ENCODE results near the gene ZCCHC24. TPM values are rescaled to one million over a fixed set of nuclear protein-coding genes. Genes with fewer than 3 reads are reported as not detected.
"Not testable (repeated sequence)": the region's sequence is repeated elsewhere in the genome, so short reads cannot be mapped to it uniquely, and the experiment has no call there.

Gene ZCCHC24
- total and polyA plus RNA-seq, 2 donors (not counting 1 experiment from before 2014, with no cell fraction given), result 33.2 to 44.4 TPM

- no peaks in the 10 kb centered on the region for H4K20me1 ChIP-seq (ENCODE audit: control insufficient read depth, extremely low read depth, insufficient read depth, low read length)
- no peak overlapping the region for H3K4me2 ChIP-seq (ENCODE audit: extremely low read depth, insufficient read depth, low read length)
- no peaks in the 10 kb centered on the region for H3K9me3 ChIP-seq (ENCODE audit: control insufficient read depth, insufficient read depth, low read depth, low read length)
- H3K4me1 ChIP-seq (ENCODE audit: control insufficient read depth, extremely low read depth, insufficient read depth, low read length), result peaks cover 23% of the 10 kb centered on the region
- no peak overlapping the region for H3K9ac ChIP-seq (ENCODE audit: insufficient read depth, low read length)
- no peaks in the 10 kb centered on the region for H3K27me3 ChIP-seq (ENCODE audit: control insufficient read depth, insufficient read depth, low read length)
- H3K27ac ChIP-seq (ENCODE audit: insufficient read depth, low read length), result no peak overlapping the region
- TF ChIP-seq EZH2 (IDR thresholded peaks at IDR 0.05; ENCODE audit: low read length, missing control alignments) (no peak), CTCF (conservative IDR thresholded peaks at IDR 0.05 in 1 of 2, IDR thresholded peaks at IDR 0.05 in 1 of 2; ENCODE audit: low read depth in 1 of 2, low read length in 2 of 2) (no peak)
- no peak overlapping the region for H3K4me3 ChIP-seq (replicated peaks in 1 of 4; ENCODE audit: control extremely low read depth in 1 of 4, insufficient read depth in 1 of 4, low read depth in 3 of 4, low read length in 4 of 4)
- no peak overlapping the region for H2AFZ ChIP-seq (ENCODE audit: low read length)
- H3K36me3 ChIP-seq (ENCODE audit: control insufficient read depth, insufficient read depth, low read length), result no peaks in the 10 kb centered on the region
- DNase-seq (ENCODE audit: low read depth in 2 of 2), result no peak
- H3K79me2 ChIP-seq (ENCODE audit: control insufficient read depth, insufficient read depth, low read length), result peaks cover 5% of the 10 kb centered on the region
Measured at GRCh38 chr10:79449181-79450146, 4.0 kb upstream of the ZCCHC24 start.

GRCh38 chr10:79448732-79449049 is 3.3 kb upstream of the ZCCHC24 start:
- Histone ChIP-seq H2AFZ (ENCODE audit: low read length) (no peak overlapping the region), H3K4me2 (ENCODE audit: extremely low read depth, insufficient read depth, low read length) (no peak overlapping the region), H3K79me2 (ENCODE audit: control insufficient read depth, insufficient read depth, low read length) (peaks cover 13% of the 10 kb centered on the region), H3K27ac (ENCODE audit: insufficient read depth, low read length) (no peak overlapping the region), H3K4me1 (ENCODE audit: control insufficient read depth, extremely low read depth, insufficient read depth, low read length) (peaks cover 17% of the 10 kb centered on the region), H3K9me3 (ENCODE audit: control insufficient read depth, insufficient read depth, low read depth, low read length) (no peaks in the 10 kb centered on the region), H4K20me1 (ENCODE audit: control insufficient read depth, extremely low read depth, insufficient read depth, low read length) (no peaks in the 10 kb centered on the region), H3K36me3 (ENCODE audit: control insufficient read depth, insufficient read depth, low read length) (no peaks in the 10 kb centered on the region), H3K4me3 (replicated peaks in 1 of 4; ENCODE audit: control extremely low read depth in 1 of 4, insufficient read depth in 1 of 4, low read depth in 3 of 4, low read length in 4 of 4) (no peak overlapping the region), H3K9ac (ENCODE audit: insufficient read depth, low read length) (no peak overlapping the region), H3K27me3 (ENCODE audit: control insufficient read depth, insufficient read depth, low read length) (no peaks in the 10 kb centered on the region)
- DNase-seq (ENCODE audit: low read depth in 2 of 2), result no peak
- TF ChIP-seq EZH2 (IDR thresholded peaks at IDR 0.05; ENCODE audit: low read length, missing control alignments) (no peak), CTCF (conservative IDR thresholded peaks at IDR 0.05 in 1 of 2, IDR thresholded peaks at IDR 0.05 in 1 of 2; ENCODE audit: low read depth in 1 of 2, low read length in 2 of 2) (no peak)

- no peaks in the 10 kb centered on the region for H4K20me1 ChIP-seq (ENCODE audit: control insufficient read depth, extremely low read depth, insufficient read depth, low read length)
Measured at GRCh38 chr10:79447911-79448731, 2.7 kb upstream of the ZCCHC24 start.

DNA sequence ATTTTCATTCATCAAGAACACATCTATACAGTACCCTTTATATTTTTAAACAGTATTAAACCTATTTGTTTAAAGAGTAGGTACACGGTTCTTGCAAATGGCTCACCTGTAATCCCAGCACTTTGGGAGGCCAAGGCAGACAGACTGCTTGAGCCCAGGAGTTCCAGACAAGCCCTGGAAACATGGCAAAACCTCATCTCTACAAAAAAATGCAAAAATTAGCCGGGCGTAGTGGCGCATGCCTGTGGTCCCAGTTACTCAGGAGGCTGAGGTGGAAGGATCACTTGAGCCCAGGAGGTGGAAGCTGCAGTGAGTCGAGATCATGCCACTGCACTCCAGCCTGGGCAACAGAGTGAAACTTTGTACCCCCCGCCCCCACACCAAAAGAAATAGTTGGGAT is 1.8 kb upstream of the ZCCHC24 start:
- H3K9me3 ChIP-seq (ENCODE audit: control insufficient read depth, insufficient read depth, low read depth, low read length); H2AFZ ChIP-seq (ENCODE audit: low read length); H3K4me3 ChIP-seq (replicated peaks in 1 of 4; ENCODE audit: control extremely low read depth in 1 of 4, insufficient read depth in 1 of 4, low read depth in 3 of 4, low read length in 4 of 4); H4K20me1 ChIP-seq (ENCODE audit: control insufficient read depth, extremely low read depth, insufficient read depth, low read length); H3K4me2 ChIP-seq (ENCODE audit: extremely low read depth, insufficient read depth, low read length); H3K27me3 ChIP-seq (ENCODE audit: control insufficient read depth, insufficient read depth, low read length); H3K36me3 ChIP-seq (ENCODE audit: control insufficient read depth, insufficient read depth, low read length); H3K9ac ChIP-seq (ENCODE audit: insufficient read depth, low read length); H3K27ac ChIP-seq (ENCODE audit: insufficient read depth, low read length): not testable (repeated sequence)
- Histone ChIP-seq H3K4me1 (ENCODE audit: control insufficient read depth, extremely low read depth, insufficient read depth, low read length) (peaks cover 12% of the 10 kb centered on the region), H3K79me2 (ENCODE audit: control insufficient read depth, insufficient read depth, low read length) (peaks cover 27% of the 10 kb centered on the region)
- peak in 1 of 2 donors; percentile 52 for DNase-seq (ENCODE audit: low read depth in 2 of 2)

More at GRCh38 chr10:79447911-79448731, 2.7 kb upstream of the ZCCHC24 start:
- Histone ChIP-seq H3K36me3 (ENCODE audit: control insufficient read depth, insufficient read depth, low read length) (no peaks in the 10 kb centered on the region), H3K9me3 (ENCODE audit: control insufficient read depth, insufficient read depth, low read depth, low read length) (no peaks in the 10 kb centered on the region), H3K27me3 (ENCODE audit: control insufficient read depth, insufficient read depth, low read length) (no peaks in the 10 kb centered on the region), H3K4me1 (ENCODE audit: control insufficient read depth, extremely low read depth, insufficient read depth, low read length) (peaks cover 15% of the 10 kb centered on the region), H3K4me3 (replicated peaks in 1 of 4; ENCODE audit: control extremely low read depth in 1 of 4, insufficient read depth in 1 of 4, low read depth in 3 of 4, low read length in 4 of 4) (no peak overlapping the region), H3K27ac (ENCODE audit: insufficient read depth, low read length) (no peak overlapping the region), H3K79me2 (ENCODE audit: control insufficient read depth, insufficient read depth, low read length) (peaks cover 18% of the 10 kb centered on the region), H3K9ac (ENCODE audit: insufficient read depth, low read length) (no peak overlapping the region), H2AFZ (ENCODE audit: low read length) (no peak overlapping the region), H3K4me2 (ENCODE audit: extremely low read depth, insufficient read depth, low read length) (no peak overlapping the region)
- no peak for DNase-seq (ENCODE audit: low read depth in 2 of 2)
- TF ChIP-seq CTCF (conservative IDR thresholded peaks at IDR 0.05 in 1 of 2, IDR thresholded peaks at IDR 0.05 in 1 of 2; ENCODE audit: low read depth in 1 of 2, low read length in 2 of 2) (no peak), EZH2 (IDR thresholded peaks at IDR 0.05; ENCODE audit: low read length, missing control alignments) (no peak)

All from fibroblast of lung (primary cell).